ENCODE data around the gene CAMSAP1. TPM values are rescaled to one million over a fixed set of nuclear protein-coding genes. Genes with fewer than 3 reads are reported as not detected.

Gene CAMSAP1
- total RNA-seq, 4 donors from 2014 or later: 15.6 to 61.2 (median 43.2) TPM

- Histone ChIP-seq H3K9me3 (no peaks in the 10 kb centered on the region), H3K4me3 (no peak overlapping the region), H3K27ac (no peak overlapping the region), H3K36me3 (no peaks in the 10 kb centered on the region), H3K27me3 (no peaks in the 10 kb centered on the region), H3K4me1 (no peaks in the 10 kb centered on the region)
- DNase-seq: no peak
- TF ChIP-seq POLR2A (IDR thresholded peaks at IDR 0.05): no peak
- no peak for TF ChIP-seq CTCF (IDR thresholded peaks at IDR 0.05)
- intact Hi-C loops (cut with DNase I; ENCODE audit: low total_unique reads): no loop called here
These were observed 91.3 kb downstream of the CAMSAP1 start for GRCh38 chr9:135815830-135816650.

DNA sequence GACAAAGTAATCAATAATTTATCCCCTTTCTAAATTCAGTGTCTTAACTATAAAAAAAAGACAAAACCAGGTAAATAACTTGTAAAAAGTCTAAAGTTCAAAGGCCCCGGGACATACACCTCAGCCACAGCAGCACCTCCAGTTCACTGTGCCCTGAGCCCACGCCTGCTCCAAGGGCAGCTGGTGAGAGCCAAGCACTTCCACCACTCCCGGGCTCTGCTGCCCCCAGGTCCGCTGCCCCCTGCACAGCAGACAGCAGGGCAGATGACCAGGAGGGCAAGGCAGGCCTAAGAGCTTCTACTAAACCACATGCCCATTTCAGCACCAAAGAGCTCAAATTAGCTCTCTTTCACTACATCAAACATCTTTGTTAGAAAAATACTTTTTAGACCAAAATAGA lies 91.9 kb downstream of the CAMSAP1 start:
- Histone ChIP-seq H3K4me1 (no peaks in the 10 kb centered on the region), H3K9me3 (no peaks in the 10 kb centered on the region), H3K4me3 (no peak overlapping the region), H3K27me3 (no peaks in the 10 kb centered on the region), H3K27ac (no peak overlapping the region), H3K36me3 (no peaks in the 10 kb centered on the region)
- intact Hi-C loops (cut with DNase I; ENCODE audit: low total_unique reads): no loop called here
- TF ChIP-seq CTCF (IDR thresholded peaks at IDR 0.05) (no peak), POLR2A (IDR thresholded peaks at IDR 0.05) (no peak)
- DNase-seq: no peak

DNA sequence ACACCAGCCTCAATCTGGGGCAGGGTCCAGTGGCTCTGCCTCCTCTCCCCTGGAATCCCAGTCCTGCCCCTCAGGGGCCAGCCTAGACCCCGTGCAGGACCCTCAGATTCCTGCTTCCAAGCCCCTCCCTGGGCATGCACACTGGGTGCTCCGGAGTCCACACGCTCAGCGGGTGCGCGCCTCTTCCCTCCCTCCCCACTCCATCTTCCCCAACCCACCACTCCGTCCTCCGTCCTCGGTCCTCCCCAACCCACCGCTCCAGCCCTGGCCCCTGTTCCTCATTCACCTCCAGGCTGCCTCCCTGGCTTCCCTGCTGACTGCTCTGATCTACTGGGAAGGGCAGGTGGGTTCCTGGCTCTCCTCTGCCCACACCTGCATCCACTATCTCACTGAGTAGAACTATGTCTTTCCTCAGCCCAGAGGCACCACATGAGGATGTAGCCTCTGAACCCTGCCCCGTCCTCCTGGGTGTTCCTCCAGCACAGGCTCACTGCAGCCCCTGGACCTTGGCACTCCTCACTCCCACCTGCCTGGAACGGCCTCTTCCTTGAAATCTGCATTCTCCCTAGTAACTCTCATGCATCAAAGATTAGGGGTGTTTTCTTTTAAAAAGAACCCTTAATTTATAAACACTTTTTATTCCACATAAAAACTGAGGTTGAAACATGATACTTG lies 92.8 kb downstream of the CAMSAP1 start:
- DNase-seq: no peak
- H3K36me3 ChIP-seq: no peaks in the 10 kb centered on the region
- no peaks in the 10 kb centered on the region for H3K9me3 ChIP-seq

DNA sequence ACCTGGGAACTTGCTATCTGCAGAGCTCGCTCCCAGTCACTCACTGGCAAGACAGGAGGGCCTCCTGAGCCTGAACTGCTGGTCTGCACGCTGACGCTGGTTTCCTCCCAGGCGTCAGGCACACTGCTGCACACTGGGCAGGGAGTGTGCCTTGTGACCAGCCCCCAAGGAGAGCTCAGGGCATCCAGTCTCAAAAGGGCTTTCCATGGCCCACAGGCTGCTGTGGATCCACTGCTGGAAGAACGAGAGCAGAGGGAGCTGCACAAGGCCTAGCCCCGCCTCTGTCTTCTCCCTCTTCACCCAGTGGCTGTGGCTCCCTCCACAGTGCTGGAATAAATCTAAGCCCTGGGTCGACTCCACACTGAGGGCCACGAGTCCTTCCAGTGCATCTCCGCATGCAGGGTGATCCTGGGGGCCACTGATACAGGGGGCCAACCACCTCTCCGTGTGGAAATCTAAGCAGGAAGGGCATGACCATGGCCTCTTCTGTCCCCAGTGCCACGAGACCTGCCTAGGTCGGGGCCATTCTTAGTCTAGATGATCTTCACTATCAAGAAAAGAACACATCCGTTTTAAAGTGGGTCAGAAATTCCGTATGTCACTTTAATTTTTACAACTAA lies 93.6 kb downstream of the CAMSAP1 start:
- Histone ChIP-seq H3K27ac (no peak overlapping the region), H3K27me3 (no peaks in the 10 kb centered on the region), H3K9me3 (no peaks in the 10 kb centered on the region), H3K4me3 (no peak overlapping the region), H3K4me1 (no peaks in the 10 kb centered on the region), H3K36me3 (no peaks in the 10 kb centered on the region)
- TF ChIP-seq POLR2A (IDR thresholded peaks at IDR 0.05): no peak
- no peak for TF ChIP-seq CTCF (IDR thresholded peaks at IDR 0.05)
- intact Hi-C loops (cut with DNase I; ENCODE audit: low total_unique reads): no loop called here
- no peak for DNase-seq

More for the DNA sequence above, 92.8 kb downstream of the CAMSAP1 start:
- Histone ChIP-seq H3K27me3 (no peaks in the 10 kb centered on the region), H3K4me1 (no peaks in the 10 kb centered on the region), H3K4me3 (no peak overlapping the region), H3K27ac (no peak overlapping the region)
- TF ChIP-seq CTCF (IDR thresholded peaks at IDR 0.05) (no peak), POLR2A (IDR thresholded peaks at IDR 0.05) (no peak)
- intact Hi-C loops (cut with DNase I; ENCODE audit: low total_unique reads): no loop called here

DNA sequence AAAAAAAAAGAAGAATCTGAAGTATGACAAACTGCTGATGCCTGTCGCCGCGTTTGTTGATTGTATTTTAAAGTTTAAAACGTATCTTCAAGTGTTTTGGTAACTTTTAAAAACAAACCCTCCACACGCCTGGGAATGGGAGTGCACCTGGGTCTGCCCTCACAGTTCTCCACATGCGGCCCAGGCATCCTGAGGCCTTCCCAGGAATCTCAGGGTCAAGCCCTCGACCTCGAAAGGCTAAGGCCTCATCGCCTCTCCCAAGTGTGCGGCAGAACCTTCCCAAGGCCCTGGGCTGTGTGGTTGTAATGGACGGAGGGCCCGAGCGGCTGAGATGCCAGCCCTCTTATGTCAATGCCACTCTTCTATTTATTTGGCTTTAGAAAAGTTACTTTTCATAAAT lies 94.4 kb downstream of the CAMSAP1 start:
- Histone ChIP-seq H3K4me3 (no peak overlapping the region), H3K27me3 (no peaks in the 10 kb centered on the region), H3K9me3 (no peaks in the 10 kb centered on the region), H3K4me1 (no peaks in the 10 kb centered on the region), H3K27ac (no peak overlapping the region), H3K36me3 (no peaks in the 10 kb centered on the region)
- TF ChIP-seq CTCF (IDR thresholded peaks at IDR 0.05): no peak
- TF ChIP-seq POLR2A (IDR thresholded peaks at IDR 0.05): no peak
- intact Hi-C loops (cut with DNase I; ENCODE audit: low total_unique reads): no loop called here
- no peak for DNase-seq
